ENCODE results near the gene TEX35. TPM values are rescaled to one million over a fixed set of nuclear protein-coding genes. Genes with fewer than 3 reads are reported as not detected.

The TEX35 gene
- total RNA-seq, 4 donors from 2014 or later = not detected

DNA sequence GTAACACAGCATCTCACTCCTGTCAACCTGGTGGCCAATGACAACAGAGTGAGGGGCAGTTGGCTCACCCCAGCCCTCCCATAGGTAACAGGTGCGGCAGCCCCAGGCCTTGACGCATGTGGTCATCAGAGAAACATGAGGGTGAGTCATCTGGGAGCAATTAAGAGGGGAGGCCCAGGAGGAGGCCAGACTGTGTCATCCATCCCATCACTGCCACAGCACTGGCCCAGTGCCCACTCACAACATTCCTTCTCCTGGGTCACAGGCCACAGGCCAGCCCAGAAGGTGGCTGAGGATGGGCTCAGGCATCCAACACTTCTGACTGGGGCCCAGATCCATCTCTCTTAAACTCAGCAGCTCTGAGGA, 17.1 kb downstream of the TEX35 start:
- no peak for TF ChIP-seq POLR2A (IDR thresholded peaks at IDR 0.05)
- no peak for TF ChIP-seq EP300 (IDR thresholded peaks at IDR 0.05)
- no peak for TF ChIP-seq POLR2AphosphoS5 (IDR thresholded peaks at IDR 0.05)
- no peak for TF ChIP-seq CTCF (IDR thresholded peaks at IDR 0.05)
- H3K4me1 ChIP-seq = peaks cover 0 to 11% (median 0%) of the 10 kb centered on the region in 3 donors
- no peak overlapping the region for H3K27ac ChIP-seq
- WGBS, 2 donors (ENCODE audit: low coverage in 1 of 2) = 67% methylated on average over 2 of the region's 2 CpGs; no CpG with 5 or more reads in 1 of the 2 donors
- no peak for ATAC-seq
- H3K27me3 ChIP-seq = no peaks in the 10 kb centered on the region
- no peaks in the 10 kb centered on the region for H3K9me3 ChIP-seq
- H3K36me3 ChIP-seq = no peaks in the 10 kb centered on the region
- no peak overlapping the region for H3K4me3 ChIP-seq

- Histone ChIP-seq H3K27me3 (no peaks in the 10 kb centered on the region), H3K4me1 (peaks cover 0 to 11% (median 0%) of the 10 kb centered on the region in 3 donors), H3K4me3 (no peak overlapping the region), H3K9me3 (no peaks in the 10 kb centered on the region), H3K36me3 (no peaks in the 10 kb centered on the region), H3K27ac (no peak overlapping the region)
- 94 to 97% methylated on average over 3 of the region's 3 CpGs for WGBS, 2 donors (ENCODE audit: low coverage in 1 of 2)
- no peak for TF ChIP-seq POLR2AphosphoS5 (IDR thresholded peaks at IDR 0.05)
- no peak for TF ChIP-seq CTCF (IDR thresholded peaks at IDR 0.05)
- no peak for TF ChIP-seq POLR2A (IDR thresholded peaks at IDR 0.05)
- TF ChIP-seq EP300 (IDR thresholded peaks at IDR 0.05) = no peak
- no peak for ATAC-seq
These were observed 17.6 kb downstream of the TEX35 start for GRCh38 chr1:178530502-178530901.

- Histone ChIP-seq H3K4me1 (peaks cover 0 to 11% (median 0%) of the 10 kb centered on the region in 3 donors), H3K27me3 (no peaks in the 10 kb centered on the region), H3K9me3 (no peaks in the 10 kb centered on the region), H3K36me3 (no peaks in the 10 kb centered on the region), H3K4me3 (no peak overlapping the region), H3K27ac (no peak overlapping the region)
- ATAC-seq = no peak
- TF ChIP-seq POLR2AphosphoS5 (IDR thresholded peaks at IDR 0.05) (no peak), EP300 (IDR thresholded peaks at IDR 0.05) (no peak), POLR2A (IDR thresholded peaks at IDR 0.05) (no peak), CTCF (IDR thresholded peaks at IDR 0.05) (no peak)
- no CpG with 5 or more reads among the region's 10 CpGs for WGBS, 2 donors (ENCODE audit: low coverage in 1 of 2)
These were observed 19.0 kb downstream of the TEX35 start for GRCh38 chr1:178531887-178532286.

- WGBS, 2 donors (ENCODE audit: low coverage in 1 of 2) = 7 to 20% methylated on average over 3 to 5 of the region's 13 CpGs
- Histone ChIP-seq H3K4me1 (peaks cover 0 to 11% (median 0%) of the 10 kb centered on the region in 3 donors), H3K9me3 (no peaks in the 10 kb centered on the region), H3K27ac (no peak overlapping the region), H3K36me3 (no peaks in the 10 kb centered on the region), H3K4me3 (no peak overlapping the region), H3K27me3 (no peaks in the 10 kb centered on the region)
- ATAC-seq = peak; percentile 65
- no peak for TF ChIP-seq POLR2AphosphoS5 (IDR thresholded peaks at IDR 0.05)
- TF ChIP-seq CTCF (IDR thresholded peaks at IDR 0.05) = peak in 3 of 4 experiments; percentile 80 to 88 (median 86)
These were observed 19.5 kb downstream of the TEX35 start for GRCh38 chr1:178532392-178532791.

DNA sequence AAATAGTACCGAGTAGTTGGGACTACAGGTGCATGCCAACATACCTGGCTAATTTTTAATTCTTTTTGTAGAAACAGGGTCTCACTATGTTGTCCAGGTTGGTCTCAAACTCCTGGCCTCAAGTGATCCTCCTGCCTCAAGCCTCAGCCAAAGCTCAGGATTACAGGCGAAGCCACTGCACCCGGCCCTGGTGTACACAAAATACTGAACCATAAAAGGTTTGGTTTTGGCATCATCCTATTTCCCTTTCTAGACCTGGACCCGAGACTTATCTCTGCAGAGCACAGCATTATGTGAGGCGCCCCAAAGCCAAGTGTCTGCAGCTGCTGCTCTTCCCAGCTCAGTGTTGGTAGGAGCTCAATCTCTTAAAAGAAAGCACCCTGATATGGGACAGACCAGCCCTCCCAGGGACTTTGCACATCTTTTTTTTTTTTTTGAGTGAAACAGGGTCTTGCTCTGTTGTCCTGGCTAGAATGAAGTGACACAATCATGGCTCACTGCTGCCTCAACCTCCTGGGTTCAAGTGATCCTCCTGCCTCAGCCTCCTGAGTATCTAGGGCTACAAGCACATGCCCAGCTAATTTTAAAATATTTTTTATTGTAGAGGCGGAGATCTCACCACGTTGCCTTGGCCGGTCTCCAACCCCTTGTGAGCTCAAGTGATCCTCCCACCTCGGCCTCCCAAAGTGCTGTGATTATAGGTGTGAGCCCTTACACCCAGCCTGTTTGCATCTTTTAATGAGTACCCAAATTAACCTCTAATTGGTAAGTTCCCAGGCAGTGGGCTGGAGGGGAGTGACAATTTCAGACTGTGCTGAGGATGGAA, 20.4 kb downstream of the TEX35 start:
- H3K27me3 ChIP-seq = no peaks in the 10 kb centered on the region
- no peaks in the 10 kb centered on the region for H3K36me3 ChIP-seq
- no peaks in the 10 kb centered on the region for H3K9me3 ChIP-seq
- ATAC-seq = no peak
- TF ChIP-seq CTCF (IDR thresholded peaks at IDR 0.05) = no peak
- TF ChIP-seq POLR2AphosphoS5 (IDR thresholded peaks at IDR 0.05) = no peak
- no peak for TF ChIP-seq EP300 (IDR thresholded peaks at IDR 0.05)
- TF ChIP-seq POLR2A (IDR thresholded peaks at IDR 0.05) = no peak
- H3K4me1 ChIP-seq = peaks cover 0 to 11% (median 0%) of the 10 kb centered on the region in 3 donors
- WGBS, 2 donors (ENCODE audit: low coverage in 1 of 2) = 66% methylated on average over 8 of the region's 9 CpGs; no CpG with 5 or more reads in 1 of the 2 donors
- no peak overlapping the region for H3K4me3 ChIP-seq
- no peak overlapping the region for H3K27ac ChIP-seq
